Urinary bladder (tissue), 4 donors: ENCODE measurements around the gene B4GALT2. TPM values are rescaled to one million over a fixed set of nuclear protein-coding genes. Genes with fewer than 3 reads are reported as not detected.

Experiments used
- DNase-seq: peaks from one replicate; pipeline ENCODE4 v3.0.0-alpha.2; 2015; ENCODE audit errors: extremely low spot score
- H3K27ac ChIP-seq: one replicate; pipeline ENCODE4 v1.5.1; 2013; ENCODE audit warnings: low read depth, mild to moderate bottlenecking, moderate library complexity
- H3K36me3 ChIP-seq: one replicate; pipeline ENCODE4 v1.6.1; 2013; ENCODE audit warnings: mild to moderate bottlenecking, moderate library complexity; ENCODE audit not compliant: insufficient read depth
- H3K4me1 ChIP-seq: one replicate; pipeline ENCODE4 v1.6.1; 2013; ENCODE audit warnings: mild to moderate bottlenecking, moderate library complexity; ENCODE audit not compliant: insufficient read depth
- H3K4me3 ChIP-seq: one replicate; pipeline ENCODE4 v1.5.1; 2013; ENCODE audit warnings: low read depth, low read length
- WGBS: extraction: QIAGEN DNeasy Blood & Tissue Kit; methylation state at CpG from one replicate; pipeline ENCODE4 v1.1.7; 2013; 5-methylcytosine and 5-hydroxymethylcytosine counted together
- polyA plus RNA-seq: library from polyadenylated mRNA; stranded (reverse); fragments of 200-250 nt; gene quantifications from one replicate; pipeline ENCODE4 v1.2.3, GENCODE V29; 2013
- total RNA-seq: library from RNA; depleted of rRNA; stranded (reverse); fragments of >200 nt; gene quantifications from one replicate; pipeline ENCODE4 v1.2.3, GENCODE V29; 2014
- donor health status: healthy with polysubstance abuse.
- donor health status: healthy.

B4GALT2 gene
- total and polyA plus RNA-seq, 2 donors: 35.2 to 55.9 TPM

GRCh38 chr1:43980255-43981134 is 1.5 kb downstream of the B4GALT2 start:
- Histone ChIP-seq H3K4me1 (no peaks in the 10 kb centered on the region), H3K36me3 (no peaks in the 10 kb centered on the region), H3K27ac (no peak overlapping the region), H3K4me3 (no peak overlapping the region)
- DNase-seq: no peak
- 53% methylated on average over 13 of the region's 13 CpGs for WGBS

- WGBS: 88% methylated on average over 20 of the region's 20 CpGs
- H3K4me3 ChIP-seq: no peak overlapping the region
- H3K36me3 ChIP-seq: no peaks in the 10 kb centered on the region
- DNase-seq: no peak
- no peaks in the 10 kb centered on the region for H3K4me1 ChIP-seq
- no peak overlapping the region for H3K27ac ChIP-seq
Measured at GRCh38 chr1:43981135-43981491, 2.1 kb downstream of the B4GALT2 start.

GRCh38 chr1:43981636-43982035 is 2.6 kb downstream of the B4GALT2 start:
- no peaks in the 10 kb centered on the region for H3K36me3 ChIP-seq
- H3K4me1 ChIP-seq: no peaks in the 10 kb centered on the region
- DNase-seq: no peak
- no peak overlapping the region for H3K27ac ChIP-seq
- H3K4me3 ChIP-seq: no peak overlapping the region
- WGBS: 94% methylated on average over 20 of the region's 20 CpGs

- Histone ChIP-seq H3K36me3 (no peaks in the 10 kb centered on the region), H3K27ac (no peak overlapping the region), H3K4me3 (no peak overlapping the region), H3K4me1 (no peaks in the 10 kb centered on the region)
- 90% methylated on average over 8 of the region's 8 CpGs for WGBS
- no peak for DNase-seq
Measured at GRCh38 chr1:43982241-43982640, 3.2 kb downstream of the B4GALT2 start.

- 87% methylated on average over 15 of the region's 15 CpGs for WGBS
- DNase-seq: no peak
- Histone ChIP-seq H3K4me1 (no peaks in the 10 kb centered on the region), H3K4me3 (no peak overlapping the region), H3K27ac (no peak overlapping the region), H3K36me3 (no peaks in the 10 kb centered on the region)
Measured at GRCh38 chr1:43982808-43983207, 3.8 kb downstream of the B4GALT2 start.

GRCh38 chr1:43983253-43983899 is 4.4 kb downstream of the B4GALT2 start:
- Histone ChIP-seq H3K4me3 (no peak overlapping the region), H3K36me3 (no peaks in the 10 kb centered on the region), H3K27ac (no peak overlapping the region), H3K4me1 (no peaks in the 10 kb centered on the region)
- no peak for DNase-seq
- 81% methylated on average over 12 of the region's 12 CpGs for WGBS

GRCh38 chr1:43984855-43985254 is 5.8 kb downstream of the B4GALT2 start:
- H3K36me3 ChIP-seq: no peaks in the 10 kb centered on the region
- no peak for DNase-seq
- WGBS: 94% methylated on average over 16 of the region's 16 CpGs
- no peak overlapping the region for H3K4me3 ChIP-seq
- H3K4me1 ChIP-seq: no peaks in the 10 kb centered on the region
- H3K27ac ChIP-seq: no peak overlapping the region

- no peak for DNase-seq
- WGBS: 81% methylated on average over 4 of the region's 4 CpGs
- Histone ChIP-seq H3K4me1 (no peaks in the 10 kb centered on the region), H3K27ac (no peak overlapping the region), H3K4me3 (no peak overlapping the region), H3K36me3 (no peaks in the 10 kb centered on the region)
Measured at GRCh38 chr1:43985984-43986595, 7.1 kb downstream of the B4GALT2 start.

- no peak overlapping the region for H3K27ac ChIP-seq
- H3K36me3 ChIP-seq: no peaks in the 10 kb centered on the region
- H3K4me3 ChIP-seq: no peak overlapping the region
- H3K4me1 ChIP-seq: no peaks in the 10 kb centered on the region
- 66% methylated on average over 6 of the region's 6 CpGs for WGBS
- DNase-seq: no peak
Measured at GRCh38 chr1:43986712-43987111, 7.7 kb downstream of the B4GALT2 start.

GRCh38 chr1:43987159-43987902 is 8.3 kb downstream of the B4GALT2 start:
- no peak overlapping the region for H3K27ac ChIP-seq
- WGBS: 72% methylated on average over 6 of the region's 6 CpGs

GRCh38 chr1:43990271-43991199 is 11.5 kb downstream of the B4GALT2 start:
- peak overlapping the region; percentile 44 for H3K27ac ChIP-seq
- DNase-seq: no peak
- no peaks in the 10 kb centered on the region for H3K36me3 ChIP-seq
- 71% methylated on average over 19 of the region's 19 CpGs for WGBS
- no peaks in the 10 kb centered on the region for H3K4me1 ChIP-seq
- peak overlapping the region; percentile 69 for H3K4me3 ChIP-seq

More at GRCh38 chr1:43987159-43987902, 8.3 kb downstream of the B4GALT2 start:
- DNase-seq: no peak
- no peaks in the 10 kb centered on the region for H3K36me3 ChIP-seq
- no peak overlapping the region for H3K4me3 ChIP-seq
- no peaks in the 10 kb centered on the region for H3K4me1 ChIP-seq

GRCh38 chr1:43991200-43991475 is 12.1 kb downstream of the B4GALT2 start:
- Histone ChIP-seq H3K36me3 (no peaks in the 10 kb centered on the region), H3K4me3 (peak overlapping the region; percentile 69), H3K4me1 (no peaks in the 10 kb centered on the region), H3K27ac (peak overlapping the region; percentile 44)
- under 1% methylated on average over 10 of the region's 10 CpGs for WGBS
- no peak for DNase-seq
